NB4 (cell line): Measurements from ENCODE around the gene CDK14.

Source experiments
- DNase-seq: peaks from one replicate; pipeline ENCODE4 v3.0.0; 2010; ENCODE audit warnings: low read depth
- H3K4me3 ChIP-seq: one replicate; pipeline ENCODE4 v1.5.1; 2011; ENCODE audit warnings: mild to moderate bottlenecking, low read depth, low read length, moderate library complexity
- MYC ChIP-seq: IDR thresholded peaks from 2 replicates; pipeline ENCODE4 v1.6.1; 2011; ENCODE audit warnings: low read depth, low read length
- POLR2A ChIP-seq: IDR thresholded peaks from 2 replicates; pipeline ENCODE4 v1.6.1; 2011; ENCODE audit warnings: mild to moderate bottlenecking; ENCODE audit not compliant: insufficient read length; ENCODE audit errors: extremely low read depth
- TF ChIP-seq, protein P1 (sequence below): IDR thresholded peaks from 2 replicates; pipeline ENCODE4 v1.6.1; 2011; ENCODE audit warnings: low read depth, low read length
- TF ChIP-seq, protein P2 (sequence below): IDR thresholded peaks from one replicate; pipeline ENCODE4 v1.5.1; 2012; ENCODE audit warnings: low read depth, low read length

Gene CDK14

DNA sequence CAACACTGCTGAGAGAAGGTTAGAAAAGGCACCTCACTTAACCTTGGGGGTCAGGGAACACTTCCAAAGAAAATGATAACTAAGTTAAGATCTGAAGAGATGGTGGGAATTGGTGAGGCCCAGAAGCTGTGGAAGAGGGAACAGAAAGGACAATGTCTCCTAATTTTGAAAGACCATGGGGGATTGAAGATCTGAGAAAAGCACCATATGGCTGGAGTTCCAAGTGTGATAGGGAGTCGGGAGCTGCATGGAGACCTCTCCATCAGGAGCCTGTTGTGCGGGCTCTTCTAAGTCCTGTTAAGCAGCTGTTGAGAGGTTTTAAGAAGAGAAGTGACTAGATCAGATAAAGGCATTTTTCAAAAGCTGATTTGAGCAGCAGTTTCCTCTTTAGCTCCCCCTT lies 254.3 kb downstream of the CDK14 start:
- no peak overlapping the region for H3K4me3 ChIP-seq
- TF ChIP-seq, protein P1, sequence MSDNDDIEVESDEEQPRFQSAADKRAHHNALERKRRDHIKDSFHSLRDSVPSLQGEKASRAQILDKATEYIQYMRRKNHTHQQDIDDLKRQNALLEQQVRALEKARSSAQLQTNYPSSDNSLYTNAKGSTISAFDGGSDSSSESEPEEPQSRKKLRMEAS, result no peak
- no peak for TF ChIP-seq POLR2A
- TF ChIP-seq, protein P2, sequence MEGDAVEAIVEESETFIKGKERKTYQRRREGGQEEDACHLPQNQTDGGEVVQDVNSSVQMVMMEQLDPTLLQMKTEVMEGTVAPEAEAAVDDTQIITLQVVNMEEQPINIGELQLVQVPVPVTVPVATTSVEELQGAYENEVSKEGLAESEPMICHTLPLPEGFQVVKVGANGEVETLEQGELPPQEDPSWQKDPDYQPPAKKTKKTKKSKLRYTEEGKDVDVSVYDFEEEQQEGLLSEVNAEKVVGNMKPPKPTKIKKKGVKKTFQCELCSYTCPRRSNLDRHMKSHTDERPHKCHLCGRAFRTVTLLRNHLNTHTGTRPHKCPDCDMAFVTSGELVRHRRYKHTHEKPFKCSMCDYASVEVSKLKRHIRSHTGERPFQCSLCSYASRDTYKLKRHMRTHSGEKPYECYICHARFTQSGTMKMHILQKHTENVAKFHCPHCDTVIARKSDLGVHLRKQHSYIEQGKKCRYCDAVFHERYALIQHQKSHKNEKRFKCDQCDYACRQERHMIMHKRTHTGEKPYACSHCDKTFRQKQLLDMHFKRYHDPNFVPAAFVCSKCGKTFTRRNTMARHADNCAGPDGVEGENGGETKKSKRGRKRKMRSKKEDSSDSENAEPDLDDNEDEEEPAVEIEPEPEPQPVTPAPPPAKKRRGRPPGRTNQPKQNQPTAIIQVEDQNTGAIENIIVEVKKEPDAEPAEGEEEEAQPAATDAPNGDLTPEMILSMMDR, result no peak
- DNase-seq, result no peak

DNA sequence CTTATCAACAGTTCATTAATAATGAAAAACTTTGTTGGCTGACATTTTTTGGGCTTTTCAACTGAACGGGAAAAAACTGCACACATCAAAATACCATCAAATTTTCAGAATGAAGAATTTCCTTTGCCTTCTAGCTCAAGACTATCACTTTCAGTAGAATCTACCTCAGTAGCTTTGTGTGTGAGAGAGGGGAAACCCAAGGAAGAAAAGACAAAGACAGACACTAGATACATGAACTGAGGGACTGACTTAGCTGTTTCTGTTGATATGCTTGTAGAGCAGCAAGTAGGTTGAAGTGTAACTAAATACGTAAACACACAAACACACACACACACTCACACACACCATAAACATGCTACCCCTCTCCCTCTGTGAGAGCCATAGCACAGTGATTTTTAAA lies 257.1 kb downstream of the CDK14 start:
- TF ChIP-seq, protein P1, result no peak
- no peak for TF ChIP-seq MYC
- TF ChIP-seq POLR2A, result no peak
- TF ChIP-seq, protein P2, result no peak
- no peak overlapping the region for H3K4me3 ChIP-seq
- no peak for DNase-seq

DNA sequence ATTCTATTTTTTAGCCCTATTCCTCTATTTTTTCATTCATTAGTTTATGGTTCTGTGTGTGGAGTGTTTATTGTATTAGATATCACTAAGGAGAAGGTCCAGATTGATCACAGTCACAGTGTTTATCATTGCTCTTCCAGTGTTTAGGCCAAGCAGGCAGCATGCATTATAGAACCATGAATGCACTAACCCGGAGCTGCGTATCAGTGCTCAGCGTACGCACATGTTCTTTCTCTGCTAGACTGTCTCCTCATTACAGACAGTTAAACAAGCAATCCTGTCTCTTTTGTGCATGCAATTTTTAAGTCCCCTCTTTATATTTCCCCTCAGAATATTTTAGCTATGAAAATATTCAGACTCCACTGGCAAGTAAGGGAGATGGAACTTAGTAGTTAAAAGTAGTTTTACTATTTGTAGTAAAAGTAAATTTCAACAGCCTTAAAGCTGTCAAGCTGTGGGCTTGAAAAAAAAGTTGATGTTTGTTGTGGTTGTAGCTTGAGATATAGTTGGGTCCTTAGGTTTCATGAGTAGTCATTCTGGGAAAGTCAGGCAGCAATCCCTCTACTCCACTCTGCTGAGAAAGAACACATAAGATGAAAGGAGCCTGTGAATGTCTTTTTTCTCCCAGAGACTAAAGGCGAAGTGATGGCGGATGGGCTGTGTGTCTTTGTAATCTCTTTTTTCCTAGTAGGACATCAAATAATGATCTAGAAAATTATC lies 260.4 kb downstream of the CDK14 start:
- TF ChIP-seq, protein P2, result no peak
- TF ChIP-seq, protein P1, result no peak
- TF ChIP-seq POLR2A (no peak), MYC (no peak)
- no peak overlapping the region for H3K4me3 ChIP-seq
- no peak for DNase-seq

DNA sequence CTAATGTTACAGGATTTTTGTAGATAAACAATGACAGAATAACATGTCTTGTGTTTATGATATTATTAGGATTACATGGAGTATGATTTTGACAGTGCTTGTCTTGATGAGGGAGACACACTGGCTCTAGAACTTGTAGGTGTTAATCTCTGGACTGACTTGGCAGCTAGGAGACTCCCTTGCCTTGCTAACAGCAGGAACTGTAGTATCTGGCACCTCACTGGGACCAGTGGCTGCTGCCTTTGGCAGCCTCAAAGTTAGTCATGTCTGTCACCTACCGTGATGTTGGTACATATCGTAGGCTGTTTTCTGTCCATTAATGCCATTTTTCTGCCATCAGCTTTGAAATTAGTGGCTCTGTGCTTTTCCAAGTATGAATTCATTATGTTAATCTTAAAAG lies 261.5 kb downstream of the CDK14 start:
- H3K4me3 ChIP-seq, result no peak overlapping the region
- TF ChIP-seq MYC, result no peak
- no peak for TF ChIP-seq POLR2A
- TF ChIP-seq, protein P2, result no peak
- DNase-seq, result no peak

DNA sequence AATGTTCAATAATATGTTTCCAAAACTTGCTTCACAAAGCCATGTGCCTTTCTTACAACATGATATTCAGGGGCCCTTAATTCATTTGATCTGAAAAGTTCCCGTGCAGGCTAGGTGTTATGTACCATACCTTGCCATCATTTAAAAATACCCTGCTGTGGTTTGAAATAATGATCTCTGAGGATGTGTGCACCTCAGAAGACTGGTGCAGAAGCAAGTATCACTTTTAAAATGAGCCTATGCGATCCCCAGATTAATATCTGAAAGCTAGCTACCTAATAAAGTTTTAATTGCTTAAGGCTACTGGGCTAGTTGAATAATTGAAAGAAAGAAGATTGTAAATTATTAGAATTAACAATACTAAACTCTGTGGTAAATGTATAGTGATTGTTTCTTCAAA lies 262.4 kb downstream of the CDK14 start:
- DNase-seq, result no peak
- H3K4me3 ChIP-seq, result no peak overlapping the region
- TF ChIP-seq, protein P2, result no peak
- TF ChIP-seq POLR2A, result no peak
- TF ChIP-seq MYC, result no peak
- TF ChIP-seq, protein P1, result no peak
